ENCODE data around the gene ZNF474. TPM values are rescaled to one million over a fixed set of nuclear protein-coding genes. Genes with fewer than 3 reads are reported as not detected.

The ZNF474 gene
- total RNA-seq, 3 donors from 2014 or later = 0.33 to 0.48 (median 0.44) TPM

DNA sequence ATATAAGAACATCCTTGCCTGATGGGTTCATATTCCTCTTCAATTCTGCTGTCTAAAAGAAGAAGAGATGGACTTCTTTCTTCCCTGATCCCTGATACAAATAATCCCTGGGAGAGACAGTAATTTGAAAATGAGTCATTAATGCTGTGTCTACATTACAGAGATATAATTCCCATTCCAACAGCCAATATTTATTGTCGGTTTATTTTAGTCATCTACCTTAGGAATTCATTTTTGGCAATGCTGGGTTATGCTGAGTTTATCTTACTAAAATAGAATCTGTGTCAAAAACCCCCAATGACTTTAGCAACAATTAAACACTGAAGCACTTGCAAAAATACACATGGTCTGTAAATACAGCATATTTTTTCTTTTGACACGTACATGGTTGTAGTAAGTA, 23.9 kb downstream of the ZNF474 start:
- no peak for DNase-seq (ENCODE audit: low spot score in 2 of 2)
- no peaks in the 10 kb centered on the region for H3K36me3 ChIP-seq
- no peaks in the 10 kb centered on the region for H3K27me3 ChIP-seq
- intact Hi-C loops (cut with DNase I; ENCODE audit: low total_unique reads) = no loop called here
- H3K4me3 ChIP-seq = no peak overlapping the region
- H3K27ac ChIP-seq = no peak overlapping the region
- no peaks in the 10 kb centered on the region for H3K4me1 ChIP-seq
- no peak for TF ChIP-seq POLR2A (IDR thresholded peaks at IDR 0.05)
- TF ChIP-seq, protein P1, sequence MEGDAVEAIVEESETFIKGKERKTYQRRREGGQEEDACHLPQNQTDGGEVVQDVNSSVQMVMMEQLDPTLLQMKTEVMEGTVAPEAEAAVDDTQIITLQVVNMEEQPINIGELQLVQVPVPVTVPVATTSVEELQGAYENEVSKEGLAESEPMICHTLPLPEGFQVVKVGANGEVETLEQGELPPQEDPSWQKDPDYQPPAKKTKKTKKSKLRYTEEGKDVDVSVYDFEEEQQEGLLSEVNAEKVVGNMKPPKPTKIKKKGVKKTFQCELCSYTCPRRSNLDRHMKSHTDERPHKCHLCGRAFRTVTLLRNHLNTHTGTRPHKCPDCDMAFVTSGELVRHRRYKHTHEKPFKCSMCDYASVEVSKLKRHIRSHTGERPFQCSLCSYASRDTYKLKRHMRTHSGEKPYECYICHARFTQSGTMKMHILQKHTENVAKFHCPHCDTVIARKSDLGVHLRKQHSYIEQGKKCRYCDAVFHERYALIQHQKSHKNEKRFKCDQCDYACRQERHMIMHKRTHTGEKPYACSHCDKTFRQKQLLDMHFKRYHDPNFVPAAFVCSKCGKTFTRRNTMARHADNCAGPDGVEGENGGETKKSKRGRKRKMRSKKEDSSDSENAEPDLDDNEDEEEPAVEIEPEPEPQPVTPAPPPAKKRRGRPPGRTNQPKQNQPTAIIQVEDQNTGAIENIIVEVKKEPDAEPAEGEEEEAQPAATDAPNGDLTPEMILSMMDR (IDR thresholded peaks at IDR 0.05) = no peak
- no peak for TF ChIP-seq POLR2AphosphoS5 (IDR thresholded peaks at IDR 0.05)
- H3K9me3 ChIP-seq = no peaks in the 10 kb centered on the region

DNA sequence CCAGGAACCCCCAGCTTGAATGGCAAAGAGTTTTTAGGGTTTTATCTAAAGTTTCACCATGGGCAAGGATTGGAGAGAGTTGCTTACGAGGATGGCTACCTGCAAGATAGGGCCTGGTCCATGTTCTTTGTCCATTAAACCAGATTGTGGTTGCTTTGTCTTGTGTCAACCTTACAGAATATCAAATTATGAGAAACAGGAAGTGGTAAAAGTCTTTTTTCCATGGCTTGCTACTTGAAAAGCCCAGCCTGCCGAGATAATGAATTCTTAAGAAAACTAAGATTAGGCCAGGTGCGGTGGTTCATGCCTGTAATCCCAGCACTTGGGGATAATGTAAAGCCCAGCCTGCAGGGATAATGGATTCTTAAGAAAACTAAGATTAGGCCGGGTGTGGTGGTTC, 24.4 kb downstream of the ZNF474 start:
- intact Hi-C loops (cut with DNase I; ENCODE audit: low total_unique reads) = no loop called here
- no peaks in the 10 kb centered on the region for H3K27me3 ChIP-seq
- no peaks in the 10 kb centered on the region for H3K36me3 ChIP-seq
- no peak overlapping the region for H3K27ac ChIP-seq
- no peaks in the 10 kb centered on the region for H3K9me3 ChIP-seq
- no peaks in the 10 kb centered on the region for H3K4me1 ChIP-seq
- TF ChIP-seq POLR2AphosphoS5 (IDR thresholded peaks at IDR 0.05) = no peak
- TF ChIP-seq POLR2A (IDR thresholded peaks at IDR 0.05) = no peak
- TF ChIP-seq, protein P1 (IDR thresholded peaks at IDR 0.05) = no peak
- DNase-seq (ENCODE audit: low spot score in 2 of 2) = no peak
- no peak overlapping the region for H3K4me3 ChIP-seq

DNA sequence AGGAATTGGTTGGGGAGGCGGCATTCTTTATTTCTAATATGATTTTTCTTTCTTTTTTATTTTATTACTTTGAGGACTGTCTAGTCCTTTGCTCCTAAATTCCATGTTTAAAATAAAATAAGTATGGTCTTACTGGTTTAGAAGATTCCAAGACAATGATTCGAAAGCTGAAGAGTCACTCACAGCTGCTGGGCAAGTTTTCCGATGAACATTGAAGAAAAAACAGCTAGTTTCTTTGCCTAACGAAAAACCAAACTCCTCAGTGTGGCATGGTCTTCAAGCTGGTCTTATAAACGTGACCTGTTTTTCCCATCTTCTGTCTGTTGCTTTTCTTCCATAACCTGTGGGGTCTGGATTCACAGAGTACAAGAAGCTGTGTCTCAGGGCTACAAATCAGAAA, 25.1 kb downstream of the ZNF474 start:
- H3K27ac ChIP-seq = no peak overlapping the region
- TF ChIP-seq, protein P1 (IDR thresholded peaks at IDR 0.05) = no peak
- TF ChIP-seq POLR2A (IDR thresholded peaks at IDR 0.05) = no peak
- no peak for TF ChIP-seq POLR2AphosphoS5 (IDR thresholded peaks at IDR 0.05)
- H3K4me3 ChIP-seq = no peak overlapping the region
- no peak for DNase-seq (ENCODE audit: low spot score in 2 of 2)
- intact Hi-C loops (cut with DNase I; ENCODE audit: low total_unique reads) = no loop called here
- H3K9me3 ChIP-seq = no peaks in the 10 kb centered on the region
- H3K36me3 ChIP-seq = no peaks in the 10 kb centered on the region
- no peaks in the 10 kb centered on the region for H3K27me3 ChIP-seq
- H3K4me1 ChIP-seq = no peaks in the 10 kb centered on the region

DNA sequence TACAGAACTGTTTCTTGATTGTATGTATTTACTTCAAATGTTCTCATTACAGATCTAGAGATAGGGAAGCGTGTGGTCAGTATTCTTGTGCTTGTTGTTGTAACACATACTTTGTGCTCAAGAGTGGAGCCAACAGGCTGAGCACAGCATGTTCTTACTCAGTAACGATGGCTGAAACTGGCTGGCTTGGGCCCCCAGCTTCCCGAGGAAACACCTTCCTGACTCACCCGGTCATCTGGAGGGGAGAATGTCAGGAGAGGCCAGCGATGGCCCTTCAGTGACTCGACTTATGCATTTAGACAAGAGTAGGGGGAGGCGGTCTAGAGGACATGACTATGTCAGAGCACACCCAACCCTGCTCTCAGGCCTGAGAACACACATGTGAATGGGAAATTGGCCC, 25.6 kb downstream of the ZNF474 start:
- no peak for DNase-seq (ENCODE audit: low spot score in 2 of 2)
- no peaks in the 10 kb centered on the region for H3K27me3 ChIP-seq
- TF ChIP-seq, protein P1 (IDR thresholded peaks at IDR 0.05) = no peak
- no peak for TF ChIP-seq POLR2A (IDR thresholded peaks at IDR 0.05)
- TF ChIP-seq POLR2AphosphoS5 (IDR thresholded peaks at IDR 0.05) = no peak
- H3K4me1 ChIP-seq = no peaks in the 10 kb centered on the region
- H3K36me3 ChIP-seq = no peaks in the 10 kb centered on the region
- intact Hi-C loops (cut with DNase I; ENCODE audit: low total_unique reads) = no loop called here
- H3K27ac ChIP-seq = no peak overlapping the region
- H3K9me3 ChIP-seq = no peaks in the 10 kb centered on the region
- no peak overlapping the region for H3K4me3 ChIP-seq

DNA sequence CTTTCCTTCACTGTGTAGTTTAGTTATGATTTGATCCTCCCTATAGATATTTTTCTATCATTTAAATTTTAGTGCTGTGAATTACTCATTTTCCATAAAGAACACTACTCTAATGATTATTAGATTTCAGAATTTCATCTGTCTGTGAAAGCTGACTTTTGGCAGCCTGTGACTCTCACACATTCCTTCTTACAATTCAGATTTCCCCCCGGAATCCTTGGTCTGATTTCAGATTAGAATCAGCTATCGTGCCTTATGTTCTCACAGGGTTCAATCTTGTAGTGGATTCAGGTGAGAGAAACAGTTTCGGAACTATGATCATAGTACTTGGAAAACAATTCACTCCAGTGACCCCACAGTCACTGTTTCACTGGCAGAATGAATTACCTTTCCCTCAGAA, 26.2 kb downstream of the ZNF474 start:
- Histone ChIP-seq H3K27ac (no peak overlapping the region), H3K4me1 (no peaks in the 10 kb centered on the region), H3K4me3 (no peak overlapping the region), H3K27me3 (no peaks in the 10 kb centered on the region), H3K36me3 (no peaks in the 10 kb centered on the region), H3K9me3 (no peaks in the 10 kb centered on the region)
- no peak for TF ChIP-seq POLR2A (IDR thresholded peaks at IDR 0.05)
- intact Hi-C loops (cut with DNase I; ENCODE audit: low total_unique reads) = no loop called here
- no peak for DNase-seq (ENCODE audit: low spot score in 2 of 2)

DNA sequence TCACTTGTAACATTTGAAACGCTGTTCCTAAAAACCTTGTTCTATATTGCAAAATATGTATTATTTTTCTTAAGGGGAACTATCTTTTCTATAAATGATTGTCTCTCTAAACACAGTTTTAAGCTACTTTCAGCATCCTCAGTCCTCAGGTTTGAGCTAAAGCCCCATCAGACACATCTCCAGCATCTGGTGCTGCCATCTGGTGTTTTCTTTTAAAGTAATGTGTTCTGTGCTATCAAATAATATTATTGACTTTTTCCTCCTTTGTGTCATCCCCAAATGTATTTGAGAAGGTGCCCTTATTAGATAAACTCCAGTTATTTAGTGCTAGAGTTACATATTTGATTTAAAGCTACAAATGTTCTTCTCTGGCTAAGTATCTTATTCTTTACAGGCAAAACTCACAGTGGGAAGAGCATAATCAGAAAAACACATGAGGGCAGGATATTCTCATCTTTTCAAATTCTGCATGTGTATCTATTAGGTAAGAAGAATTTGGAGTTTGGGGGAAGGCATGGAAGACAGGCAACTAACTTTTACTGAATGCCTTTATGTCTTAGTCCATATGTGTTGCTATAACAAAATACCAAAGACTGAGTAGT, 27.5 kb downstream of the ZNF474 start:
- H3K4me3 ChIP-seq = no peak overlapping the region
- DNase-seq (ENCODE audit: low spot score in 2 of 2) = no peak
- H3K36me3 ChIP-seq = no peaks in the 10 kb centered on the region
- intact Hi-C loops (cut with DNase I; ENCODE audit: low total_unique reads) = no loop called here
- no peaks in the 10 kb centered on the region for H3K9me3 ChIP-seq
- no peaks in the 10 kb centered on the region for H3K27me3 ChIP-seq
- TF ChIP-seq POLR2AphosphoS5 (IDR thresholded peaks at IDR 0.05) = no peak
- TF ChIP-seq POLR2A (IDR thresholded peaks at IDR 0.05) = no peak
- TF ChIP-seq, protein P1 (IDR thresholded peaks at IDR 0.05) = peak in 1 of 3 donors; percentile 14
- no peaks in the 10 kb centered on the region for H3K4me1 ChIP-seq
- no peak overlapping the region for H3K27ac ChIP-seq
